CD4-positive, CD25-positive, alpha-beta regulatory T cell (primary cell): ENCODE measurements around the gene SNRNP70. TPM values are rescaled to one million over a fixed set of nuclear protein-coding genes. Genes with fewer than 3 reads are reported as not detected.
A peak's percentile ranks its signal among the peaks of the same experiment; 100 is the strongest.
"Not testable (repeated sequence)": the region's sequence is repeated elsewhere in the genome, so short reads cannot be mapped to it uniquely, and the experiment has no call there.

Experiments used
- ATAC-seq, 2 donors: fragments of 150-1000 bp; cut with Tn5 transposase; one replicate each; pipeline ENCODE4 v1.10.0; 2021; ENCODE audit warnings: low read depth in 2 of 2, moderate number of reproducible peaks in 2 of 2, moderate library complexity in 1 of 2
- DNase-seq, 3 donors: peaks; one replicate each; pipeline versions ENCODE4 v3.0.0 to v3.0.0-alpha.2; 2012 to 2022; ENCODE audit warnings: mixed read lengths in 1 of 3
- H3K27ac ChIP-seq: one replicate; pipeline ENCODE4 v1.7.0; 2013; ENCODE audit warnings: mild to moderate bottlenecking, low read length; ENCODE audit not compliant: insufficient read depth, poor library complexity, severe bottlenecking
- H3K27me3 ChIP-seq: one replicate; pipeline ENCODE4 v1.7.0; 2013; ENCODE audit warnings: low read length; ENCODE audit not compliant: control insufficient read depth, insufficient read depth
- H3K36me3 ChIP-seq: one replicate; pipeline ENCODE4 v1.7.0; 2013; ENCODE audit warnings: mild to moderate bottlenecking, low read length, moderate library complexity; ENCODE audit not compliant: control insufficient read depth, insufficient read depth
- H3K4me1 ChIP-seq: 2 replicates; pipeline ENCODE4 v1.7.0; 2013; ENCODE audit warnings: mild to moderate bottlenecking, low read length; ENCODE audit not compliant: insufficient read depth, control insufficient read depth, poor library complexity, severe bottlenecking
- H3K4me3 ChIP-seq: one replicate; pipeline ENCODE4 v1.7.0; 2013; ENCODE audit warnings: low read depth, mild to moderate bottlenecking, low read length, moderate library complexity
- H3K9me3 ChIP-seq, 2 experiments: 1 replicate in 1 of 2; 2 replicates in 1 of 2; pipeline ENCODE4 v1.7.0; 2013; ENCODE audit warnings: low read length in 2 of 2, mild to moderate bottlenecking in 1 of 2, moderate library complexity in 1 of 2; ENCODE audit not compliant: control insufficient read depth in 2 of 2
- H3K27ac Mint-ChIP-seq, 3 donors: one replicate each; pipeline ENCODE4 v1.8.0; 2020 to 2022; ENCODE audit warnings: mild to moderate bottlenecking in 3 of 3, mixed read lengths in 3 of 3, moderate library complexity in 2 of 3
- H3K27me3 Mint-ChIP-seq: one replicate; pipeline ENCODE4 v1.8.0; 2022; ENCODE audit warnings: mild to moderate bottlenecking, mixed read lengths
- H3K36me3 Mint-ChIP-seq: one replicate; pipeline ENCODE4 v1.8.0; 2020; ENCODE audit warnings: mixed read lengths
- H3K4me1 Mint-ChIP-seq, 4 donors: one replicate each; pipeline ENCODE4 v1.8.0; 2020 to 2022; ENCODE audit warnings: mixed read lengths in 4 of 4, mild to moderate bottlenecking in 1 of 4
- H3K4me3 Mint-ChIP-seq, 4 donors: one replicate each; pipeline ENCODE4 v1.8.0; 2020 to 2022; ENCODE audit warnings: mild to moderate bottlenecking in 4 of 4, mixed read lengths in 4 of 4, moderate library complexity in 3 of 4
- H3K9me3 Mint-ChIP-seq, 7 donors: one replicate each; pipeline ENCODE4 v1.8.0; 2020 to 2022; ENCODE audit warnings: mixed read lengths in 7 of 7, mild to moderate bottlenecking in 3 of 7, moderate library complexity in 2 of 7
- polyA plus RNA-seq, 4 donors: library from polyadenylated mRNA; unstranded; fragments of 300-500 nt; fragmentation: Illumina TruSeq; gene quantifications; one replicate each; pipeline ENCODE4 v1.2.3, GENCODE V29; 2021
- total RNA-seq: library from RNA; stranded (reverse); gene quantifications from one replicate; pipeline ENCODE4 v1.2.3, GENCODE V29; 2022

The SNRNP70 gene
- total and polyA plus RNA-seq, 5 donors from 2014 or later: 45.5 to 381 (median 54.8) TPM

DNA sequence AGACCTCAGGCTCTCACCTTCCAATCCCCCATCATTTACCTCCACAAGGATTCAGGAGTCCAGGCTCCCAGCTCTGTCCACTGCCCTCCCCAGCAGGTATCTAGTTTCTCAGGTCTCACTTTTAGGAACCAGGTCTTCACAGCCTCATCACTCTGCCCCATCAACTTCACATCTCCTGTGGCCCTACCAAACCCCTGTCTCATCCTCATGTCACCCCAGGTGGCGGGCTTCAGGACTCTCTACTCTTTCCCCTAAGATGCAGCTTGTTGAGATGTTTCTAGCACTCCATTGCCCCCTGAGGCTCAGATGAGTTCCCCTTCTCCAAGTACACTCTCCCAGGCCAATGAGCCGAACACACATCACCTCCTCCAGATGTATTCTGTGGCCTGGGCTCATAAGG lies 35.6 kb downstream of the SNRNP70 start:
- Mint-ChIP-seq H3K4me3 (peak overlapping the region; percentile 82 to 93 (median 86)), H3K27me3 (peaks cover 38% of the 10 kb centered on the region), H3K4me1 (peaks cover 0 to 33% (median 23%) of the 10 kb centered on the region in 4 donors), H3K9me3 (no peaks in the 10 kb centered on the region), H3K36me3 (no peaks in the 10 kb centered on the region), H3K27ac (peak overlapping the region; percentile 21 to 51 (median 36))
- Histone ChIP-seq H3K4me1 (peaks cover 26% of the 10 kb centered on the region), H3K27me3 (no peaks in the 10 kb centered on the region), H3K9me3 (no peaks in the 10 kb centered on the region), H3K4me3 (no peak overlapping the region), H3K36me3 (no peaks in the 10 kb centered on the region), H3K27ac (no peak overlapping the region)
- DNase-seq (no peak), ATAC-seq (no peak)

DNA sequence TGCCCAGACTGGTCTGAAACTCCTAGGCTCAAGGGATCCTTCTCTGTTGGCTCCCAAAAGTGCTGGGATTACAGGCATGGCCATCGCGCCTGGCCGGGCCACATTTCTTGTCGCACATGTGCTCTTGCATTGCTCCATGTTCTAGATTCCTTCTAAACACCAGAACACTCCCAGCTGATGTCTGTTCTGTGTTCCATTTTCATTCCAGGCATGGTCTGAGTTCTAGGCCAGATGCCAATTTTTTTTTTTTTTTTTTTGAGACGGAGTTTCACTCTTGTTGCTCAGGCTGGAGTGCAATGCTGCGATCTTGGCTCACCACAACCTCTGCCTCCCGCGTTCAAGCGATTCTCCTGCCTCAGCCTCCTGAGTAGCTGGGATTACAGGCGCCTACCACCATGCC lies 36.6 kb downstream of the SNRNP70 start:
- H3K9me3 ChIP-seq, H3K27ac ChIP-seq, H3K9me3 Mint-ChIP-seq, H3K27ac Mint-ChIP-seq, H3K36me3 Mint-ChIP-seq, ATAC-seq, H3K4me3 ChIP-seq, H3K27me3 ChIP-seq, H3K36me3 ChIP-seq, DNase-seq: not testable (repeated sequence)
- peaks cover 26% of the 10 kb centered on the region for H3K4me1 ChIP-seq
- Mint-ChIP-seq H3K27me3 (peaks cover 38% of the 10 kb centered on the region), H3K4me1 (peaks cover 0 to 25% (median 17%) of the 10 kb centered on the region in 4 donors), H3K4me3 (peak overlapping the region in 2 of 4 donors; percentile 43 to 48)

DNA sequence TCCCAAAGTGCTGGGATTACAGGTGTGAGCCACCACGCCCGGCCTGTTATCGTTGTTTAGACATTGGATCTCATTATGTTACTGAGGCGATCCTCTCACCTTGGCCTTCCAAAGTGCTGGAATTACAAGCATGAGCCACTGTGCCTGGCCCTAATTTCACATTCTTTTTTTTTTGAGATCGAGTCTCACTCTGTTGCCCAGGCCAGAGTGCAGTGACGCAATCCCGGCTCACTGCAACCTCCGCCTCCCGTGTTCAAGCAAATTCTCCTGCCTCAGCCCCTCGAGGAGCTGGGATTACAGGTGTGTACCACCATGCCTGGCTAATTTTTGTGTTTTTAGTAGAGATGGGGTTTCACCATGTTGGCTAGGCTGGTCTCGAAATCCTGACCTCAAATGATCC lies 38.0 kb downstream of the SNRNP70 start:
- H3K27ac Mint-ChIP-seq, H3K27me3 ChIP-seq, H3K36me3 ChIP-seq, H3K27ac ChIP-seq, H3K9me3 Mint-ChIP-seq, DNase-seq, H3K9me3 ChIP-seq, H3K4me3 ChIP-seq, ATAC-seq, H3K36me3 Mint-ChIP-seq: not testable (repeated sequence)
- Mint-ChIP-seq H3K4me1 (peaks cover 0 to 21% (median 15%) of the 10 kb centered on the region in 4 donors), H3K27me3 (peaks cover 38% of the 10 kb centered on the region), H3K4me3 (peak overlapping the region in 1 of 4 donors; percentile 52)
- H3K4me1 ChIP-seq: peaks cover 22% of the 10 kb centered on the region

DNA sequence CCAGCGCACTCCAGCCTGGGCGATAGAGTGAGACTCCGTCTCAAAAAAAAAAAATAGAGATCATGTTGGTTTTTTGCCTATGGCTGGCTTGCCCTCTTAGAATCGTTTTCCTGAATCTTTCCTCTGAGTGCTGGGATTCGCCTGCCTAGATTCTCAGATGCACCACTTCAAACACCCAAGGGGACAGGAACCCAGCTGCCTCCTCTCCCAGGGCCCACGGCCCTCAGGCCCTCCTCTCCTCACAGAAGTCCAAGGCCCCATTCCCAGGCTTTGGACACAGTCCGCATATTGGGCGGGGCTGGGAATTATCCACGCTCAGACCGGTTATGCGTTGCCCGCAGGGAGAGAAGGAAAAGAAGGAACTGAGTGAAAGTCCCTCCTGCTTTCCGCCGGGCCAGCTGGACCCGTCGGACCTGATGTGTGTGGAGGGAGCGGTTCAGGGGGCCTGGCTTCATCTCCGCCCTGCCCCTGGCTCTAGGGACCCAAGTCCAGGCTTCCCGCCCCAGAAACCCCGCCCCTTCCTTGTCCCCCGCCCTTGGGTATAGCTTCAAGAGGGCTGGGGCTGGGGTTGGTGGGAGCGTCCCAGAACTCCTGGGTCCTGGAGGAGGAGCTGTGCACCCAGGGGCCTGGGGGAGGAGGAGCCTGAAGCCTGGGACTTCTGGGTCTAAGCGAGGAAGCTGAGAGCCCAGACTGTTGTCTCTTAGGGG lies 39.9 kb downstream of the SNRNP70 start:
- Mint-ChIP-seq H3K27ac (peak overlapping the region in 1 of 3 donors; percentile 48), H3K9me3 (peaks cover 0 to 3% (median 0%) of the 10 kb centered on the region in 7 donors)

DNA sequence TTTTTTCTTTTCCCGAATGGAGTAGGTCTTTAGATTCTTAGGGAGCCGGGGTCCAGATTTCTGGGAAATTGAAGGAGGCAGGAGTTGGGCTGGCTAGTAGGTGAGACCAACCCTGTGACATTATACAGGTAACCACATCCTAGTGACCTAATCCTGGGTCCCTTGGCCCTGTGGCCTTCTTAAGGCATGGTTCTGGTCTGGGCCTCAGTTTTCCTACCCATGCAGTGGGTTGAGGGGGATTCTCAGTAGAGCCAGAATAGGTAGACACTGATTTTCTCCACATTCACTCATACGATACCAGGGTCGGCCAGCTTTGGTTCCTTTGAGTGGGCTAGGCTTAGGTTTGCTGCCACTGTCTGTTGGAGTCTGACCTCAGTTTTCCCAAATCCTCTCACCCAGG lies 41.3 kb downstream of the SNRNP70 start:
- no peaks in the 10 kb centered on the region for H3K9me3 ChIP-seq
- H3K4me3 Mint-ChIP-seq: peak overlapping the region in 2 of 4 donors; percentile 21 to 48
- no peak overlapping the region for H3K4me3 ChIP-seq
- H3K36me3 ChIP-seq: no peaks in the 10 kb centered on the region
- no peaks in the 10 kb centered on the region for H3K27me3 ChIP-seq
- DNase-seq (no peak), ATAC-seq (no peak)
- peak overlapping the region in 1 of 3 donors; percentile 71 for H3K27ac Mint-ChIP-seq
- H3K4me1 ChIP-seq: peaks cover 12% of the 10 kb centered on the region
- H3K27ac ChIP-seq: no peak overlapping the region
- H3K4me1 Mint-ChIP-seq: peaks cover 0 to 22% (median 9%) of the 10 kb centered on the region in 4 donors
- H3K36me3 Mint-ChIP-seq: no peaks in the 10 kb centered on the region
- H3K9me3 Mint-ChIP-seq: peaks cover 0 to 3% (median 0%) of the 10 kb centered on the region in 7 donors
- peaks cover 27% of the 10 kb centered on the region for H3K27me3 Mint-ChIP-seq

More for the DNA sequence above, 39.9 kb downstream of the SNRNP70 start:
- no peaks in the 10 kb centered on the region for H3K9me3 ChIP-seq
- DNase-seq: no peak
- no peak for ATAC-seq
- peaks cover 36% of the 10 kb centered on the region for H3K27me3 Mint-ChIP-seq
- H3K4me1 ChIP-seq: peaks cover 14% of the 10 kb centered on the region
- H3K4me3 ChIP-seq: no peak overlapping the region
- no peak overlapping the region for H3K4me3 Mint-ChIP-seq
- no peak overlapping the region for H3K27ac ChIP-seq
- H3K4me1 Mint-ChIP-seq: peaks cover 0 to 30% (median 16%) of the 10 kb centered on the region in 4 donors
- no peaks in the 10 kb centered on the region for H3K36me3 Mint-ChIP-seq
- no peaks in the 10 kb centered on the region for H3K27me3 ChIP-seq
- no peaks in the 10 kb centered on the region for H3K36me3 ChIP-seq

DNA sequence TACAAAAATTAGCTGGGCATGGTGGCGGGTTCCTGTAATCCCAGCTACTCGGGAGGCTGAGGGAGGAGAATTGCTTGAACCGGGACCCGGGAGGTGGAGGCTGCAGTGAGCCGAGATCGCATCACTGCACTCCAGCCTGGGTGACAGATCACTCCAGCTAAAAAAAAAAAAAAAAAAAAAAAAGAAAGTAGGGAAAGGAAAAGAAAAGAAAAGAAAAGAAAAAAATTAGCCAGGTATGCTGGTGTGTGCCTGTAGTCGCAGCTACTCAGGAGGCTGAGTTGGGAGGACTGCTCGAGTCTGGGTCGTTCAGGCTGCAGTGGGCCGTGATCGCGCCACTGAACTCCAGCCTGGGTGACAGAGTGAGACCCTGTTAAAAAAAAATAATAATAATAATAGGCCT lies 42.0 kb downstream of the SNRNP70 start:
- H3K27ac Mint-ChIP-seq, DNase-seq, H3K27ac ChIP-seq, ATAC-seq, H3K9me3 Mint-ChIP-seq, H3K4me3 ChIP-seq, H3K36me3 Mint-ChIP-seq, H3K9me3 ChIP-seq, H3K27me3 ChIP-seq, H3K36me3 ChIP-seq: not testable (repeated sequence)
- H3K4me1 ChIP-seq: peaks cover 12% of the 10 kb centered on the region
- Mint-ChIP-seq H3K4me3 (peak overlapping the region; percentile 44 to 92 (median 69)), H3K27me3 (peaks cover 26% of the 10 kb centered on the region), H3K4me1 (peaks cover 0 to 22% (median 9%) of the 10 kb centered on the region in 4 donors)

DNA sequence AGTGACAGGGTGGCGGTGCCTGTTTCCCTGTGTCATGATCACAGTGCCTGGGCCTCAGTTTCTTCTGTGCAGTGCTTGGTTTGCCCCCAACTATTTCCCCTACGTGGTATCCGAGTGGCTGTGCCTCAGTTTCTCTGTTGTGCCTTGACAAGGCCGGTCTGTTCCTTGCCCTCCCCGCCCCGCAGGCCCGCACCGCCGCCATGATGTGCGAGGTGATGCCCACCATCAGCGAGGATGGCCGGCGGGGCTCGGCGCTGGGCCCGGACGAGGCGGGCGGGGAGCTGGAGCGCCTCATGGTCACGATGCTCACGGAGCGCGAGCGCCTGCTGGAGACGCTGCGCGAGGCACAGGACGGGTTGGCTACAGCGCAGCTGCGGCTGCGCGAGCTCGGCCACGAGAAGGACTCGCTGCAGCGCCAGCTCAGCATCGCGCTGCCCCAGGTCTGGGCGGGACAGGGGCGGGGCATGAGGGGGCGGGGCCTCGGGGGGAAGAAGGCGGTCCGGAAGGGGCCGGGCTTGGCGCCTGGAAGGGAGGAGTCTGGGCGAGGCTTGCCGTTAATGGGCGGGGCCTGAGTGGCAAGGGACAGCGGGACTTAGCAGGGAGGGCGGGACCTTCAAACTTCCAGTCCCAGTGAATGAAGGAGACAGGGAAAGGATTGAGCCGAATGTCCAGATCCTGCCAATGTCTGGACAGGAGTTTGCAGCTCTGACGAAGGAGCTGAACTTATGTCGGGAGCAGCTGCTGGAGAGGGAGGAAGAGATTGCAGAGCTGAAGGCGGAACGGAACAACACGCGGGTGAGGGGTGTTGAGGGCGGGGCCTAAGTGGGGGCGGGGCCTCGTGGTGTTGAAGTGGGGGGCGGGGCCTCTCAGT lies 42.7 kb downstream of the SNRNP70 start:
- Histone ChIP-seq H3K9me3 (no peaks in the 10 kb centered on the region), H3K36me3 (no peaks in the 10 kb centered on the region), H3K27me3 (no peaks in the 10 kb centered on the region), H3K27ac (peak overlapping the region; percentile 23), H3K4me3 (peak overlapping the region; percentile 58), H3K4me1 (peaks cover 12% of the 10 kb centered on the region)
- Mint-ChIP-seq H3K9me3 (peaks cover 0 to 3% (median 0%) of the 10 kb centered on the region in 7 donors), H3K27me3 (peaks cover 20% of the 10 kb centered on the region), H3K27ac (peak overlapping the region in 2 of 3 donors; percentile 78 to 94), H3K4me1 (peaks cover 0 to 26% (median 8%) of the 10 kb centered on the region in 4 donors), H3K36me3 (no peaks in the 10 kb centered on the region), H3K4me3 (peak overlapping the region; percentile 59 to 92 (median 84))
- DNase-seq (peak; percentile 89 to 96 (median 95)), ATAC-seq (peak; percentile 93 to 95)
